ENCODE measurements around the gene PHETA1. TPM values are rescaled to one million over a fixed set of nuclear protein-coding genes. Genes with fewer than 3 reads are reported as not detected.
A peak's percentile ranks its signal among the peaks of the same experiment; 100 is the strongest.

Gene PHETA1
- total and polyA plus RNA-seq, 2 of the 13 experiments (the other 11 are each of a cell fraction or from before 2014, with no cell fraction given), result 11.3 to 20.8 TPM

DNA sequence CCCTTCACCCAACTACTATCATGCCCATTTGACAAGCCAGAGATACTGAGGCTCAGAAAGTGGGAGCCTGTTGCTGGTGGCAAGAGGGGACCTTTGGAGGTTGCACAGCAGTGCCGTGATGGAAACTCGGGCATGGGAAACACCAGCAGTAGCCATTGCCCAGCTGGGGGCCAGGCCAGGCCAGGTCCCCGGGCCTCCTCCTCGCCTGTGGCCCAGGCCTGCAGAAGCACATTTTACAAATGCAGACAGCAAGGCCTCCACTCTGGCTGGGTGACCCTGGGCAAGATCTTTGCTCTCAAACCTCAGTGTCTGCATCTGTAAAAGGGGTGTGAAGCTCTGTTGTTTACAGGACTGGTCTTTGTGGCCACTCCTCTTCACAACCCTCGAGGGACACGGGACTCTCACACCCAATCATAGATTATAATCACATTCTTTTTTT, 32.3 kb upstream of the PHETA1 start:
- Histone ChIP-seq H4K20me1 (ENCODE audit: insufficient read depth, low read length) (no peaks in the 10 kb centered on the region), H3K4me3 (replicated peaks in 1 of 3; ENCODE audit: insufficient read depth in 1 of 3, low read depth in 2 of 3, low read length in 3 of 3) (no peak overlapping the region; a peak in 1 of 6 replicates), H3K9me3 (ENCODE audit: low read length) (no peaks in the 10 kb centered on the region), H3K4me1 (ENCODE audit: insufficient read depth, low read length) (peaks cover 62% of the 10 kb centered on the region), H2AFZ (ENCODE audit: low read length) (no peak overlapping the region), H3K27me3 (ENCODE audit: control insufficient read depth in 1 of 2, insufficient read depth in 2 of 2, low read length in 2 of 2) (no peaks in the 10 kb centered on the region; a peak in 3 of 5 replicates), H3K79me2 (ENCODE audit: insufficient read depth, low read length) (peaks cover under 1% of the 10 kb centered on the region), H3K9ac (ENCODE audit: insufficient read depth, low read depth, low read length) (no peak overlapping the region), H3K36me3 (replicated peaks in 1 of 2; ENCODE audit: control insufficient read depth in 1 of 2, insufficient read depth in 2 of 2, low read length in 2 of 2) (no peaks in the 10 kb centered on the region), H3K4me2 (ENCODE audit: low read depth, low read length) (no peak overlapping the region), H3K27ac (ENCODE audit: extremely low read length, insufficient read depth, low read length) (no peak overlapping the region)
- POLR2A ChIA-PET, result no interaction called here
- DNase-seq (ENCODE audit: low spot score), result no peak
- 28% methylated on average over 4 of the region's 6 CpGs for WGBS (ENCODE audit: low lambda C conversion rate)
- intact Hi-C loops (cut with micrococcal nuclease; ENCODE audit: unreplicated experiment) (no loop called here), in situ Hi-C loops (cut with HindIII; ENCODE audit: extremely low pct_ligation_motif_present, low pct_unique_long_range_greater_than_20kb) (no loop called here)
- no peak for FAIRE-seq
- TF ChIP-seq ZMYM3 (CRISPR knock-in tag; IDR thresholded peaks at IDR 0.05) (peak; percentile 54), RFX5 (IDR thresholded peaks at IDR 0.05; ENCODE audit: low read depth, low read length) (no peak), TARDBP (CRISPR knock-in tag; IDR thresholded peaks at IDR 0.05) (no peak), SMC3 (IDR thresholded peaks at IDR 0.05; ENCODE audit: low read length) (no peak), ZNF24 (IDR thresholded peaks at IDR 0.05) (no peak), FOXA3 (CRISPR knock-in tag; IDR thresholded peaks at IDR 0.05) (no peak), RAD21 (CRISPR knock-in tag; IDR thresholded peaks at IDR 0.05) (no peak), JARID2 (CRISPR knock-in tag; IDR thresholded peaks at IDR 0.05; ENCODE audit: insufficient replicate concordance) (no peak), ZNF629 (CRISPR knock-in tag; conservative IDR thresholded peaks at IDR 0.05) (peak; percentile 77), KDM2A (CRISPR knock-in tag; IDR thresholded peaks at IDR 0.05; ENCODE audit: borderline replicate concordance, low read depth) (no peak), TGIF2 (CRISPR knock-in tag; IDR thresholded peaks at IDR 0.05) (no peak)
- TF ChIP-seq, protein P1, sequence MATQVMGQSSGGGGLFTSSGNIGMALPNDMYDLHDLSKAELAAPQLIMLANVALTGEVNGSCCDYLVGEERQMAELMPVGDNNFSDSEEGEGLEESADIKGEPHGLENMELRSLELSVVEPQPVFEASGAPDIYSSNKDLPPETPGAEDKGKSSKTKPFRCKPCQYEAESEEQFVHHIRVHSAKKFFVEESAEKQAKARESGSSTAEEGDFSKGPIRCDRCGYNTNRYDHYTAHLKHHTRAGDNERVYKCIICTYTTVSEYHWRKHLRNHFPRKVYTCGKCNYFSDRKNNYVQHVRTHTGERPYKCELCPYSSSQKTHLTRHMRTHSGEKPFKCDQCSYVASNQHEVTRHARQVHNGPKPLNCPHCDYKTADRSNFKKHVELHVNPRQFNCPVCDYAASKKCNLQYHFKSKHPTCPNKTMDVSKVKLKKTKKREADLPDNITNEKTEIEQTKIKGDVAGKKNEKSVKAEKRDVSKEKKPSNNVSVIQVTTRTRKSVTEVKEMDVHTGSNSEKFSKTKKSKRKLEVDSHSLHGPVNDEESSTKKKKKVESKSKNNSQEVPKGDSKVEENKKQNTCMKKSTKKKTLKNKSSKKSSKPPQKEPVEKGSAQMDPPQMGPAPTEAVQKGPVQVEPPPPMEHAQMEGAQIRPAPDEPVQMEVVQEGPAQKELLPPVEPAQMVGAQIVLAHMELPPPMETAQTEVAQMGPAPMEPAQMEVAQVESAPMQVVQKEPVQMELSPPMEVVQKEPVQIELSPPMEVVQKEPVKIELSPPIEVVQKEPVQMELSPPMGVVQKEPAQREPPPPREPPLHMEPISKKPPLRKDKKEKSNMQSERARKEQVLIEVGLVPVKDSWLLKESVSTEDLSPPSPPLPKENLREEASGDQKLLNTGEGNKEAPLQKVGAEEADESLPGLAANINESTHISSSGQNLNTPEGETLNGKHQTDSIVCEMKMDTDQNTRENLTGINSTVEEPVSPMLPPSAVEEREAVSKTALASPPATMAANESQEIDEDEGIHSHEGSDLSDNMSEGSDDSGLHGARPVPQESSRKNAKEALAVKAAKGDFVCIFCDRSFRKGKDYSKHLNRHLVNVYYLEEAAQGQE (IDR thresholded peaks at IDR 0.05; ENCODE audit: borderline replicate concordance in 1 of 2, low read depth in 1 of 2, low read length in 2 of 2), result no peak
- ATAC-seq, result no peak
- BruUV-seq (replicated peaks), result no TSS peak
- CTCF ChIA-PET (ENCODE audit: low intra/inter-chr PET ratio, low total read pairs), result no interaction called here
